ENCODE results near the gene BMPR1B.

Gene BMPR1B

GRCh38 chr4:94960708-94961107 is 203.0 kb downstream of the BMPR1B start:
- DNase-seq (ENCODE audit: low read depth): no peak

GRCh38 chr4:94961420-94961819 is 203.7 kb downstream of the BMPR1B start:
- DNase-seq (ENCODE audit: low read depth): no peak

GRCh38 chr4:94962484-94962883 is 204.7 kb downstream of the BMPR1B start:
- no peak for DNase-seq (ENCODE audit: low read depth)

GRCh38 chr4:94965852-94966251 is 208.1 kb downstream of the BMPR1B start:
- DNase-seq (ENCODE audit: low read depth): no peak

GRCh38 chr4:94968493-94968892 is 210.7 kb downstream of the BMPR1B start:
- no peak for DNase-seq (ENCODE audit: low read depth)

- DNase-seq (ENCODE audit: low read depth): no peak
Measured at GRCh38 chr4:94970650-94971049, 212.9 kb downstream of the BMPR1B start.

GRCh38 chr4:94974773-94975172 is 217.0 kb downstream of the BMPR1B start:
- no peak for DNase-seq (ENCODE audit: low read depth)

GRCh38 chr4:94976371-94977011 is 218.7 kb downstream of the BMPR1B start:
- no peak for DNase-seq (ENCODE audit: low read depth)

GRCh38 chr4:94978904-94979303 is 221.1 kb downstream of the BMPR1B start:
- no peak for DNase-seq (ENCODE audit: low read depth)

- DNase-seq (ENCODE audit: low read depth): no peak
Measured at GRCh38 chr4:94979621-94980020, 221.9 kb downstream of the BMPR1B start.

- DNase-seq (ENCODE audit: low read depth): no peak
Measured at GRCh38 chr4:94995684-94996394, 238.1 kb downstream of the BMPR1B start.

GRCh38 chr4:95000076-95000648 is 242.4 kb downstream of the BMPR1B start:
- no peak for DNase-seq (ENCODE audit: low read depth)

- no peak for DNase-seq (ENCODE audit: low read depth)
Measured at GRCh38 chr4:95004912-95005311, 247.2 kb downstream of the BMPR1B start.

GRCh38 chr4:95007998-95008397 is 250.2 kb downstream of the BMPR1B start:
- DNase-seq (ENCODE audit: low read depth): no peak

- no peak for DNase-seq (ENCODE audit: low read depth)
Measured at GRCh38 chr4:95013236-95013635, 255.5 kb downstream of the BMPR1B start.

- no peak for DNase-seq (ENCODE audit: low read depth)
Measured at GRCh38 chr4:95014068-95014467, 256.3 kb downstream of the BMPR1B start.

GRCh38 chr4:95017305-95018064 is 259.7 kb downstream of the BMPR1B start:
- DNase-seq (ENCODE audit: low read depth): no peak

- no peak for DNase-seq (ENCODE audit: low read depth)
Measured at GRCh38 chr4:95018785-95019184, 261.0 kb downstream of the BMPR1B start.

- no peak for DNase-seq (ENCODE audit: low read depth)
Measured at GRCh38 chr4:95020521-95020920, 262.8 kb downstream of the BMPR1B start.

GRCh38 chr4:95021099-95021498 is 263.3 kb downstream of the BMPR1B start:
- no peak for DNase-seq (ENCODE audit: low read depth)

GRCh38 chr4:95023110-95023509 is 265.4 kb downstream of the BMPR1B start:
- DNase-seq (ENCODE audit: low read depth): no peak

GRCh38 chr4:95027905-95028618 is 270.3 kb downstream of the BMPR1B start:
- DNase-seq (ENCODE audit: low read depth): no peak

Measured in EH (cell line).